C4-2B (cell line): Measurements from ENCODE around the gene SLC30A2.

Experiments used
- CTCF ChIP-seq: fragments of 450-650 bp; conservative IDR thresholded peaks from 2 replicates; pipeline ENCODE4 v1.5.1; 2017; ENCODE audit warnings: mild to moderate bottlenecking
- ZFX ChIP-seq: fragments of 450-650 bp; IDR thresholded peaks from 2 replicates; pipeline ENCODE4 v1.6.1; 2017

GRCh38 chr1:26005434-26006105, 40.3 kb downstream of the SLC30A2 start:
- TF ChIP-seq CTCF (no peak), ZFX (no peak)
